A549 (cell line): ENCODE data around the gene MLLT10.

Source experiments
- CEBPB ChIP-seq, 2 experiments: fragments of >200 bp in 1 of 2; sonication (Bioruptor Twin) in 1 of 2; formaldehyde crosslinking in 1 of 2; IDR thresholded peaks; 2 replicates each; pipeline ENCODE4 v1.6.1; 2012 to 2016
- HDAC2 ChIP-seq: fragments of 200-600 bp; sonication (generic); IDR thresholded peaks from 2 replicates; pipeline ENCODE4 v1.6.1; 2016
- HOXB13 ChIP-seq: fragments of 250-450 bp; sonication (Bioruptor Pico); IDR thresholded peaks from 2 replicates; pipeline ENCODE4 v1.5.0; 2020; ENCODE audit warnings: low read depth, mild to moderate bottlenecking, moderate library complexity
- POLR2A ChIP-seq: IDR thresholded peaks from 2 replicates; pipeline ENCODE4 v1.6.1; 2012; ENCODE audit warnings: mild to moderate bottlenecking, low read length
- RCOR1 ChIP-seq: fragments of 150-350 bp; IDR thresholded peaks from 2 replicates; pipeline ENCODE4 v1.6.1; 2014; ENCODE audit warnings: antibody characterized with exemption, low read length, low read depth
- SREBF2 ChIP-seq: fragments of 450-650 bp; IDR thresholded peaks from 2 replicates; pipeline ENCODE4 v1.6.1; 2014; ENCODE audit warnings: mild to moderate bottlenecking, moderate library complexity
- ZFP36 ChIP-seq: fragments of 450-650 bp; IDR thresholded peaks from 2 replicates; pipeline ENCODE4 v1.6.1; 2014; ENCODE audit warnings: borderline replicate concordance; ENCODE audit not compliant: partially characterized antibody
- TF ChIP-seq, protein P1 (sequence below): IDR thresholded peaks from 2 replicates; pipeline ENCODE4 v1.6.1; 2012
- TF ChIP-seq, protein P2 (sequence below): fragments of >200 bp; sonication (Bioruptor Twin); formaldehyde crosslinking; IDR thresholded peaks from 3 replicates; pipeline ENCODE4 v1.5.1; 2016
- TF ChIP-seq, protein P3 (sequence below): fragments of 200-600 bp; sonication (generic); IDR thresholded peaks from 2 replicates; pipeline ENCODE4 v1.6.1; 2016; ENCODE audit warnings: antibody characterized with exemption, mild to moderate bottlenecking, moderate library complexity
- TF ChIP-seq, protein P4 (sequence below): IDR thresholded peaks from 2 replicates; pipeline ENCODE4 v1.6.1; 2012; ENCODE audit warnings: low read depth, borderline replicate concordance

DNA sequence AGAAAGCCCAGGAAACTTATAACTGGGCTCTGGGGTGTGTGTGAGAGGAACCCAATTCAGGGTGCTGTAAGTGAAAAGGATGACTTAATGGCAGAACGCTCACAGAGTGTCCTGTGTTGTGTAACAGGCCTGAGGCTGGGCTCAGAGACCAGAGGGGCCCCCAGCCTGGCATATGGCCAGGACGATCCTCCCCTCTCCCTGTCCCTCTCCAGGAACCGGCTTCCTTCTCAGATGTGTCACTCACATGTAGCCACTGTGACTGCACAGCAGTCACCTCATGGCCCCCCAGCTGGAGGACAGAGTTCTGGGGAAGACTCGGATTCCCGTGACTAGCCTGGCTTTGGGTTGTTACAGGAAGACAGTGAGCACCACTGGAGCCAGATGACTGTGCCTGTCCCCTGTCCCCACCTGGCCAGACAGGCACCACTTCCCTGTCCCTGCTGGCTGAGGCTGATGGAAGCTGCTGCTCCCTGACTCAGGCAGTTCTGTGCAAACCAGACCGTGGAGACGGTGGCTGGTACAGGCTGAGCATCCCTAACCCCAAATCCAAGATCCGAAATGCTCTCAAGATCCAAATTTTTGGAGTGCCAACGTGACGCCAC lies 220.5 kb downstream of the MLLT10 start:
- TF ChIP-seq POLR2A (no peak), SREBF2 (no peak), CEBPB (IDR thresholded peaks at IDR 0.05) (no peak), ZFP36 (no peak), HDAC2 (no peak), RCOR1 (no peak), HOXB13 (CRISPR knock-in tag) (no peak)
- TF ChIP-seq, protein P1, sequence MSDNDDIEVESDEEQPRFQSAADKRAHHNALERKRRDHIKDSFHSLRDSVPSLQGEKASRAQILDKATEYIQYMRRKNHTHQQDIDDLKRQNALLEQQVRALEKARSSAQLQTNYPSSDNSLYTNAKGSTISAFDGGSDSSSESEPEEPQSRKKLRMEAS: no peak
- TF ChIP-seq, protein P2, sequence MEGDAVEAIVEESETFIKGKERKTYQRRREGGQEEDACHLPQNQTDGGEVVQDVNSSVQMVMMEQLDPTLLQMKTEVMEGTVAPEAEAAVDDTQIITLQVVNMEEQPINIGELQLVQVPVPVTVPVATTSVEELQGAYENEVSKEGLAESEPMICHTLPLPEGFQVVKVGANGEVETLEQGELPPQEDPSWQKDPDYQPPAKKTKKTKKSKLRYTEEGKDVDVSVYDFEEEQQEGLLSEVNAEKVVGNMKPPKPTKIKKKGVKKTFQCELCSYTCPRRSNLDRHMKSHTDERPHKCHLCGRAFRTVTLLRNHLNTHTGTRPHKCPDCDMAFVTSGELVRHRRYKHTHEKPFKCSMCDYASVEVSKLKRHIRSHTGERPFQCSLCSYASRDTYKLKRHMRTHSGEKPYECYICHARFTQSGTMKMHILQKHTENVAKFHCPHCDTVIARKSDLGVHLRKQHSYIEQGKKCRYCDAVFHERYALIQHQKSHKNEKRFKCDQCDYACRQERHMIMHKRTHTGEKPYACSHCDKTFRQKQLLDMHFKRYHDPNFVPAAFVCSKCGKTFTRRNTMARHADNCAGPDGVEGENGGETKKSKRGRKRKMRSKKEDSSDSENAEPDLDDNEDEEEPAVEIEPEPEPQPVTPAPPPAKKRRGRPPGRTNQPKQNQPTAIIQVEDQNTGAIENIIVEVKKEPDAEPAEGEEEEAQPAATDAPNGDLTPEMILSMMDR: no peak
- TF ChIP-seq, protein P3, sequence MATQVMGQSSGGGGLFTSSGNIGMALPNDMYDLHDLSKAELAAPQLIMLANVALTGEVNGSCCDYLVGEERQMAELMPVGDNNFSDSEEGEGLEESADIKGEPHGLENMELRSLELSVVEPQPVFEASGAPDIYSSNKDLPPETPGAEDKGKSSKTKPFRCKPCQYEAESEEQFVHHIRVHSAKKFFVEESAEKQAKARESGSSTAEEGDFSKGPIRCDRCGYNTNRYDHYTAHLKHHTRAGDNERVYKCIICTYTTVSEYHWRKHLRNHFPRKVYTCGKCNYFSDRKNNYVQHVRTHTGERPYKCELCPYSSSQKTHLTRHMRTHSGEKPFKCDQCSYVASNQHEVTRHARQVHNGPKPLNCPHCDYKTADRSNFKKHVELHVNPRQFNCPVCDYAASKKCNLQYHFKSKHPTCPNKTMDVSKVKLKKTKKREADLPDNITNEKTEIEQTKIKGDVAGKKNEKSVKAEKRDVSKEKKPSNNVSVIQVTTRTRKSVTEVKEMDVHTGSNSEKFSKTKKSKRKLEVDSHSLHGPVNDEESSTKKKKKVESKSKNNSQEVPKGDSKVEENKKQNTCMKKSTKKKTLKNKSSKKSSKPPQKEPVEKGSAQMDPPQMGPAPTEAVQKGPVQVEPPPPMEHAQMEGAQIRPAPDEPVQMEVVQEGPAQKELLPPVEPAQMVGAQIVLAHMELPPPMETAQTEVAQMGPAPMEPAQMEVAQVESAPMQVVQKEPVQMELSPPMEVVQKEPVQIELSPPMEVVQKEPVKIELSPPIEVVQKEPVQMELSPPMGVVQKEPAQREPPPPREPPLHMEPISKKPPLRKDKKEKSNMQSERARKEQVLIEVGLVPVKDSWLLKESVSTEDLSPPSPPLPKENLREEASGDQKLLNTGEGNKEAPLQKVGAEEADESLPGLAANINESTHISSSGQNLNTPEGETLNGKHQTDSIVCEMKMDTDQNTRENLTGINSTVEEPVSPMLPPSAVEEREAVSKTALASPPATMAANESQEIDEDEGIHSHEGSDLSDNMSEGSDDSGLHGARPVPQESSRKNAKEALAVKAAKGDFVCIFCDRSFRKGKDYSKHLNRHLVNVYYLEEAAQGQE: no peak
- TF ChIP-seq, protein P4, sequence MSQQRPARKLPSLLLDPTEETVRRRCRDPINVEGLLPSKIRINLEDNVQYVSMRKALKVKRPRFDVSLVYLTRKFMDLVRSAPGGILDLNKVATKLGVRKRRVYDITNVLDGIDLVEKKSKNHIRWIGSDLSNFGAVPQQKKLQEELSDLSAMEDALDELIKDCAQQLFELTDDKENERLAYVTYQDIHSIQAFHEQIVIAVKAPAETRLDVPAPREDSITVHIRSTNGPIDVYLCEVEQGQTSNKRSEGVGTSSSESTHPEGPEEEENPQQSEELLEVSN: no peak
